Measurements from ENCODE around the gene IL17REL. TPM values are rescaled to one million over a fixed set of nuclear protein-coding genes. Genes with fewer than 3 reads are reported as not detected.
A peak's percentile ranks its signal among the peaks of the same experiment; 100 is the strongest.

Gene IL17REL
- total and polyA plus RNA-seq, 10 of the 15 experiments (the other 5 are each of a cell fraction or from before 2014, with no cell fraction given), result 0.03 TPM; not detected in 9

- TF ChIP-seq ZNF687 (IDR thresholded peaks at IDR 0.05) (no peak), TCF3 (IDR thresholded peaks at IDR 0.05; ENCODE audit: borderline replicate concordance, insufficient read depth, low read depth, low read length) (no peak), NFYA (IDR thresholded peaks at IDR 0.05; ENCODE audit: borderline replicate concordance, low read depth, low read length) (no peak), CBFB (IDR thresholded peaks at IDR 0.05; ENCODE audit: low read depth) (no peak), TAF1 (IDR thresholded peaks at IDR 0.05; ENCODE audit: borderline replicate concordance, low read depth, low read length) (no peak), RCOR1 (conservative IDR thresholded peaks at IDR 0.05; ENCODE audit: low read depth, low read length) (no peak), PRDM15 (CRISPR knock-in tag; IDR thresholded peaks at IDR 0.05) (no peak), PML (IDR thresholded peaks at IDR 0.05; ENCODE audit: low read length) (no peak), BHLHE40 (IDR thresholded peaks at IDR 0.05; ENCODE audit: borderline replicate concordance in 1 of 2, low read depth in 2 of 2, low read length in 1 of 2) (peak in 1 of 2 experiments; percentile 44; a peak in 1 of 4 replicates), FOS (IDR thresholded peaks at IDR 0.05; ENCODE audit: borderline replicate concordance, extremely low read depth, insufficient read length) (no peak), TCF12 (IDR thresholded peaks at IDR 0.05; ENCODE audit: low read depth, low read length) (no peak), RUNX3 (IDR thresholded peaks at IDR 0.05; ENCODE audit: low read length) (peak; percentile 13; the same call in 1 of the 2 replicates), MTA2 (IDR thresholded peaks at IDR 0.05; ENCODE audit: low read depth) (no peak), BMI1 (IDR thresholded peaks at IDR 0.05; ENCODE audit: borderline replicate concordance) (no peak), SMARCA5 (IDR thresholded peaks at IDR 0.05) (peak; percentile 45; the same call in 1 of the 2 replicates), ZNF384 (IDR thresholded peaks at IDR 0.05; ENCODE audit: borderline replicate concordance, low read depth, low read length) (no peak), YY1 (IDR thresholded peaks at IDR 0.05; ENCODE audit: low read depth, low read length) (peak; percentile 83)
- TF ChIP-seq, protein P1, sequence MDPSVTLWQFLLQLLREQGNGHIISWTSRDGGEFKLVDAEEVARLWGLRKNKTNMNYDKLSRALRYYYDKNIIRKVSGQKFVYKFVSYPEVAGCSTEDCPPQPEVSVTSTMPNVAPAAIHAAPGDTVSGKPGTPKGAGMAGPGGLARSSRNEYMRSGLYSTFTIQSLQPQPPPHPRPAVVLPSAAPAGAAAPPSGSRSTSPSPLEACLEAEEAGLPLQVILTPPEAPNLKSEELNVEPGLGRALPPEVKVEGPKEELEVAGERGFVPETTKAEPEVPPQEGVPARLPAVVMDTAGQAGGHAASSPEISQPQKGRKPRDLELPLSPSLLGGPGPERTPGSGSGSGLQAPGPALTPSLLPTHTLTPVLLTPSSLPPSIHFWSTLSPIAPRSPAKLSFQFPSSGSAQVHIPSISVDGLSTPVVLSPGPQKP (IDR thresholded peaks at IDR 0.05; ENCODE audit: low read depth, low read length), result 0 out of 2 replicates have a peak, but pooled peaks have one; percentile 25
- TF ChIP-seq, protein P2, sequence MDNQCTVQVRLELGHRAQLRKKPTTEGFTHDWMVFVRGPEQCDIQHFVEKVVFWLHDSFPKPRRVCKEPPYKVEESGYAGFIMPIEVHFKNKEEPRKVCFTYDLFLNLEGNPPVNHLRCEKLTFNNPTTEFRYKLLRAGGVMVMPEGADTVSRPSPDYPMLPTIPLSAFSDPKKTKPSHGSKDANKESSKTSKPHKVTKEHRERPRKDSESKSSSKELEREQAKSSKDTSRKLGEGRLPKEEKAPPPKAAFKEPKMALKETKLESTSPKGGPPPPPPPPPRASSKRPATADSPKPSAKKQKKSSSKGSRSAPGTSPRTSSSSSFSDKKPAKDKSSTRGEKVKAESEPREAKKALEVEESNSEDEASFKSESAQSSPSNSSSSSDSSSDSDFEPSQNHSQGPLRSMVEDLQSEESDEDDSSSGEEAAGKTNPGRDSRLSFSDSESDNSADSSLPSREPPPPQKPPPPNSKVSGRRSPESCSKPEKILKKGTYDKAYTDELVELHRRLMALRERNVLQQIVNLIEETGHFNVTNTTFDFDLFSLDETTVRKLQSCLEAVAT (IDR thresholded peaks at IDR 0.05), result no peak
Measured at GRCh38 chr22:50030297-50031188, 18.0 kb upstream of the IL17REL start (continued).
